CD4-positive, alpha-beta memory T cell (primary cell): ENCODE measurements around the gene INKA1. TPM values are rescaled to one million over a fixed set of nuclear protein-coding genes. Genes with fewer than 3 reads are reported as not detected.
"Not testable (repeated sequence)": the region's sequence is repeated elsewhere in the genome, so short reads cannot be mapped to it uniquely, and the experiment has no call there.

Experiments used
- CTCF ChIA-PET: fragments of 350-600 bp; sonication (Branson Sonifier 250); formaldehyde crosslinking; loops from one replicate; lab custom pipeline; 2021; ENCODE audit warnings: inconsistent platforms; ENCODE audit not compliant: partially characterized antibody; lab: Charles Lee
- POLR2A ChIA-PET: fragments of 350-600 bp; sonication (Branson Sonifier 250); formaldehyde crosslinking; loops from one replicate; lab custom pipeline; 2021; ENCODE audit not compliant: partially characterized antibody; lab: Charles Lee
- DNase-seq, 5 donors: peaks; one replicate each; pipeline versions ENCODE4 v3.0.0 to v3.0.0-alpha.2; 2020 to 2022; ENCODE audit warnings: mixed read lengths in 1 of 5
- H3K27ac ChIP-seq: one replicate; pipeline ENCODE4 v1.7.0; 2013; ENCODE audit warnings: low read depth, low read length
- H3K27me3 ChIP-seq: 2 replicates; pipeline ENCODE4 v1.7.0; 2013; ENCODE audit warnings: mild to moderate bottlenecking, low read length, moderate library complexity; ENCODE audit not compliant: insufficient read depth
- H3K36me3 ChIP-seq: 2 replicates; pipeline ENCODE4 v1.7.0; 2013; ENCODE audit warnings: mild to moderate bottlenecking, low read length, moderate library complexity; ENCODE audit not compliant: insufficient read depth
- H3K4me1 ChIP-seq: 2 replicates; pipeline ENCODE4 v1.7.0; 2013; ENCODE audit warnings: mild to moderate bottlenecking, low read length, moderate library complexity; ENCODE audit not compliant: insufficient read depth
- H3K4me3 ChIP-seq, 2 donors: one replicate each; pipeline ENCODE4 v1.7.0; 2013; ENCODE audit warnings: low read length in 2 of 2, mild to moderate bottlenecking in 1 of 2
- H3K9me3 ChIP-seq, 2 donors: one replicate each; pipeline ENCODE4 v1.7.0; 2013; ENCODE audit warnings: low read length in 2 of 2, control low read depth in 1 of 2; ENCODE audit not compliant: control insufficient read depth in 1 of 2
- H3K27ac Mint-ChIP-seq, 7 donors: one replicate each; pipeline ENCODE4 v1.8.0; 2020 to 2021; ENCODE audit warnings: mixed read lengths in 7 of 7, mild to moderate bottlenecking in 6 of 7, inconsistent platforms in 3 of 7, moderate library complexity in 3 of 7
- H3K27me3 Mint-ChIP-seq, 2 donors: one replicate each; pipeline ENCODE4 v1.8.0; 2020 to 2021; ENCODE audit warnings: mixed read lengths in 2 of 2
- H3K36me3 Mint-ChIP-seq, 2 donors: one replicate each; pipeline ENCODE4 v1.8.0; 2020 to 2021; ENCODE audit warnings: mixed read lengths in 2 of 2, inconsistent platforms in 1 of 2, mild to moderate bottlenecking in 1 of 2
- H3K4me1 Mint-ChIP-seq, 4 donors: one replicate each; pipeline ENCODE4 v1.8.0; 2020 to 2021; ENCODE audit warnings: mixed read lengths in 4 of 4, mild to moderate bottlenecking in 1 of 4
- H3K4me3 Mint-ChIP-seq, 8 donors: one replicate each; pipeline ENCODE4 v1.8.0; 2020 to 2021; ENCODE audit warnings: mixed read lengths in 8 of 8, mild to moderate bottlenecking in 7 of 8, moderate library complexity in 6 of 8, inconsistent platforms in 3 of 8
- H3K9me3 Mint-ChIP-seq, 8 donors: one replicate each; pipeline ENCODE4 v1.8.0; 2020 to 2021; ENCODE audit warnings: mixed read lengths in 8 of 8, mild to moderate bottlenecking in 5 of 8, inconsistent platforms in 3 of 8, moderate library complexity in 1 of 8
- intact Hi-C: fragments of 100-400 bp; cut with micrococcal nuclease; formaldehyde crosslinking; loops from one replicate; pipeline ENCODE4 v1.15.1; 2023
- polyA plus RNA-seq, 2 donors: library from polyadenylated mRNA; unstranded; fragments of 300-500 nt; fragmentation: Illumina TruSeq; gene quantifications; one replicate each; pipeline ENCODE4 v1.2.3, GENCODE V29; 2021
- total RNA-seq, 2 experiments: library from RNA; stranded (reverse); gene quantifications; one replicate each; pipeline ENCODE4 v1.2.3, GENCODE V29; 2021

INKA1 gene
- total and polyA plus RNA-seq, 4 experiments from 2014 or later = 0.45 to 1.5 (median 0.87) TPM

DNA sequence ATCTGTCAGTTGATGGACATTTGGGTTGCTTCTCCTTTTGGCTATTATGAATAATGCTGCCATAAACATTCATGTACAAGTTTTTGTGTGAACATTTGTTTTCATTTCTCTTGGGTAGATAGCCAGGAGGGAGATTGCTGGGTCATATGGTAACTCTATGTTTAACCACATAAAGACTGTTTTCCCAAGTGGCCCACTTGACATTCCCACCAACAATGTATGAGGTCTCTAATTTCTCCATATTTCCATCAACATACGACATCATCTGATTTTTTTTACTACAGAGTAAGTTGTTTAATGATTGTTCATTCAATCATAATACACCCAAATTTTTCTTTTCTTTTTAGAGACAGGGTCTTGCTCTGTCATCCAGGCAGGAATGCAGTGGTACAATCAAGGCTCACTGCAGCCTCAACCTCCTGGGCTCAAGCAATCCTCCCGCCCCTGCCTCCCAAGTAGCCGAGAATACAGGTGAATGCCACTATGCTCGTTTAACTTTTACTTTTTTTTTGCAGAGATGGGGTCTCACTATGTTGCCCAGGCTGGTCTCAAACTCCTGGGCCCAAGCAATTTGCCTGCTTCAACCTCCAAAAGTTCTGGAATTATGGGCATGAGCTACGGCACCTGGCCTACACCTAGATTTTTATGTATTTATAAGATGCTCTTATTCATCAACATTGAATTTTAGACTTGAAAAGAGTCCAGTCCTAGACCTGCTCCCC, 23.5 kb upstream of the INKA1 start:
- no peaks in the 10 kb centered on the region for H3K9me3 Mint-ChIP-seq
- H3K27me3 Mint-ChIP-seq = no peaks in the 10 kb centered on the region
- H3K36me3 Mint-ChIP-seq = peaks cover 19 to 43% of the 10 kb centered on the region in 2 donors
- Histone ChIP-seq H3K27ac (no peak overlapping the region), H3K4me3 (no peak overlapping the region), H3K27me3 (no peaks in the 10 kb centered on the region), H3K9me3 (no peaks in the 10 kb centered on the region), H3K36me3 (peaks cover 12% of the 10 kb centered on the region), H3K4me1 (peaks cover 41% of the 10 kb centered on the region)
- ChIA-PET POLR2A (no interaction called here), CTCF (interaction anchor here (0.5 kb wide), 1 partner anchor 1660 kb away, joined by 3 read pairs; no protein-coding TSS in a partner anchor)
- no peak for DNase-seq
- H3K4me3 Mint-ChIP-seq = peak overlapping the region in 4 of 8 donors; percentile 5 to 64 (median 25)
- intact Hi-C loops = no loop called here
- H3K4me1 Mint-ChIP-seq = peaks cover 29 to 63% (median 40%) of the 10 kb centered on the region in 4 donors
- H3K27ac Mint-ChIP-seq = peak overlapping the region in 5 of 7 donors; percentile 36 to 85 (median 68)

DNA sequence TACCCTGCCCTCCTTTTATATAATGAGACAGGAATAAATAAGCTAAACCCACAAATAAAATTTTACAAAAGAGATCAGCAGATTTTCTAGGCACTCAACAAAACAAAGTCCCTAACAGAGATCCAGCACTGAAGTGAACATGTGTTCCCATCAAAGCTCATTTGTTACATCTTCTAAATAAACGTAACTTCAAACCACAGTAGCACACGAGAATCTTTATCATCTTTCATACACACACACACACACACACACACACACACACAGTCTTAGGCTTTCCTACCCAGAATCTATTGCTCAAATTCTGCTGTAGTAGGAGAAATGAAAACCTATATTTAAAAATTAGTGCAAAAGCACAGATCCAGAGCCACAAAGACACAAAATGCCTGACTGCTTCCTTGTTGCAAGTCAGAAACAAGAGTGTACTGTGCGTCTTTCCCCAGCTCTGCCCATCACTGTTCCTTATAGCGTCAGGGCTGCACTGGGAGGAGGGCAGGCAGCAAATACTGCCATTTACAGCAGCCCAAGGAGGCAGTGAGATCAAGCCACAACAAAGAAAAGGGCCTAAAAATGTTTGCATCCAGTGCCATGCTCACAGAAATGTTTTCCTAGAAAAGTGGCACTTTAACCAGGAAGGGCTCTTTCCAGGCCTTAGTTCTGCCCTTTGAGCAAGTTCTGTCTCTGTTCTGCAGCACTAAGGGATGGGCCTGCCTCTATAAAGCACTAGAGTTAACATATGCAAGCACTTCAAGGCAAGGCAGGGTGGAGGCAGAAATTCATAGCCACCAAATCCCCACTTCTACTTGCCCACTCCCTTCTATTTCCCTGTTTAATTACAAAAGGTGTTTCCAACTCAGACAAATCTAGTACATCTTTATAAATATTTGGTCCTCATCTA, 22.7 kb upstream of the INKA1 start:
- CTCF ChIA-PET = no interaction called here
- H3K4me1 Mint-ChIP-seq = peaks cover 28 to 64% (median 41%) of the 10 kb centered on the region in 4 donors
- peaks cover 43% of the 10 kb centered on the region for H3K4me1 ChIP-seq
- no peaks in the 10 kb centered on the region for H3K27me3 Mint-ChIP-seq
- H3K27ac ChIP-seq = no peak overlapping the region
- no peaks in the 10 kb centered on the region for H3K9me3 Mint-ChIP-seq
- H3K27ac Mint-ChIP-seq = peak overlapping the region in 5 of 7 donors; percentile 36 to 85 (median 68)
- intact Hi-C loops = no loop called here
- H3K9me3 ChIP-seq = no peaks in the 10 kb centered on the region
- no peaks in the 10 kb centered on the region for H3K27me3 ChIP-seq
- no peak overlapping the region for H3K4me3 ChIP-seq
- peaks cover 7% of the 10 kb centered on the region for H3K36me3 ChIP-seq
- H3K36me3 Mint-ChIP-seq = peaks cover 22 to 42% of the 10 kb centered on the region in 2 donors
- peak overlapping the region in 7 of 8 donors; percentile 5 to 64 (median 44) for H3K4me3 Mint-ChIP-seq
- POLR2A ChIA-PET = no interaction called here
- DNase-seq = no peak

DNA sequence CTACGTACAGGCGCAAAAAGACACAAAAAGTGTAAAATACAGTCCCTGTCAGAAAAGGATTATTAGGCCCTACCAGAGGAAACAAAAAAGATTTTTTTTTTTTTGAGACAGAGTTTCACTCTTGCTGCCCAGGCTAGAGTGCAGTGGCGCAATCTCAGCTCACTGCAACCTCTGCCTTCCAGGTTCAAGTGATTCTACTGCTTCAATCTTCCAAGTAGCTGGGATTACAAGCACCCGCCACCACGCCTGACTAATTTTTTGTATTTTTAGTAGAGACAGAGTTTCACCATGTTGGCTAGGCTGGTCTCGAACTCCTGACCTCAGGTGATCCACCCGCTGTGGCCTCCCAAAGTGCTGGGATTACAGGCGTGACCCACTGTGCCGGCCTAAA, 22.1 kb upstream of the INKA1 start:
- POLR2A ChIA-PET, H3K27me3 Mint-ChIP-seq, intact Hi-C loops, H3K9me3 ChIP-seq, DNase-seq, H3K27ac ChIP-seq, H3K4me3 ChIP-seq, H3K9me3 Mint-ChIP-seq, H3K27me3 ChIP-seq, H3K36me3 ChIP-seq: not testable (repeated sequence)
- H3K4me1 ChIP-seq = peaks cover 46% of the 10 kb centered on the region
- peak overlapping the region in 4 of 7 donors; percentile 25 to 86 (median 70) for H3K27ac Mint-ChIP-seq
- H3K4me3 Mint-ChIP-seq = peak overlapping the region in 1 of 8 donors; percentile 34
- CTCF ChIA-PET = interaction anchor here (1.9 kb wide), 1 partner anchor 22 kb away, joined by 5 read pairs; the partner anchor contains the start of gene INKA1
- H3K36me3 Mint-ChIP-seq = peaks cover 22 to 47% of the 10 kb centered on the region in 2 donors
- peaks cover 28 to 67% (median 42%) of the 10 kb centered on the region in 4 donors for H3K4me1 Mint-ChIP-seq

DNA sequence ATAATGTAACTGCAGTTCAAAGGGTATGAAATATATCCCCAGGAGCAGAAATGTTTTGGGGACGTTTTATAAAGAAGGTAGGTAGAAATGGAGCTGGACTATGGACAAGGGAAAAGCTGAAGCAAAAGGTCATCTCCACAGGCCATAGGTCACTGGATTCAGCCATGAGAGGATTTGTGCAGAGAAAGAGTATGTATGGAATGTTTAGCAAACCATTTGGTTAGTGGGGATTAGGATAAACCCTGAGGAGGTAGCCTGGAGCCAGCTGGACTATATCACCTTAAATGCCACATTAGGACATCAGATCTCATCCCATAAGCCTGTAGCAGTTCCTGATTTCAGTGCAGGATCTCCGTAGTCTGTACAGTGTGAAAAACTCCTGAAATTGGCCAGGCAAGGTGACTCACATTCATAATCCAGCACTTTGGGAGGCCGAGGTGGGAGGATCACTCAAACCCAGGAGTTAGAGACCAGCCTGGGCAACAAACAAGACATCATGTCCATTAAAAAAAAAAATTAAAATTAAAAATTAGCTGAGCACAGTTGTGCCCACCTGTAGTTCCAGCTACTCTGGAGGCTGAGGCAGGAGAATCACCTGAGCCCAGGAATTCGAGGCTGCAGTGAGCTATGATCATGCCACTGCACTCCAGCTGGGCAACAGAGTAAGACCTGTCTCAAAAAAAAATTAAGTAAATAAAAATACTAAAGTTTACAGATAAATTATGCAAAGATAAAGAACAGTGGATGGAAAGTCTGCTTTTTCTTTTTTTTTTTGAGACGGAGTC, 21.5 kb upstream of the INKA1 start:
- H3K27me3 Mint-ChIP-seq = no peaks in the 10 kb centered on the region
- peak overlapping the region in 3 of 8 donors; percentile 1 to 36 (median 34) for H3K4me3 Mint-ChIP-seq
- H3K4me3 ChIP-seq = no peak overlapping the region
- H3K4me1 Mint-ChIP-seq = peaks cover 28 to 65% (median 44%) of the 10 kb centered on the region in 4 donors
- peaks cover 22 to 48% of the 10 kb centered on the region in 2 donors for H3K36me3 Mint-ChIP-seq
- intact Hi-C loops = no loop called here
- peak overlapping the region in 3 of 7 donors; percentile 9 to 86 (median 73) for H3K27ac Mint-ChIP-seq
- H3K4me1 ChIP-seq = peaks cover 46% of the 10 kb centered on the region
- no peaks in the 10 kb centered on the region for H3K9me3 Mint-ChIP-seq
- no peak overlapping the region for H3K27ac ChIP-seq
- CTCF ChIA-PET = interaction anchor here (1.9 kb wide), 1 partner anchor 21 kb away, joined by 5 read pairs; the partner anchor contains the start of gene INKA1
- no peaks in the 10 kb centered on the region for H3K27me3 ChIP-seq
- no peak for DNase-seq
- H3K36me3 ChIP-seq = peaks cover 5% of the 10 kb centered on the region
- POLR2A ChIA-PET = interaction anchor here (0.6 kb wide), 1 partner anchor 37 kb away, joined by 3 read pairs; no protein-coding TSS in a partner anchor
- H3K9me3 ChIP-seq = no peaks in the 10 kb centered on the region

DNA sequence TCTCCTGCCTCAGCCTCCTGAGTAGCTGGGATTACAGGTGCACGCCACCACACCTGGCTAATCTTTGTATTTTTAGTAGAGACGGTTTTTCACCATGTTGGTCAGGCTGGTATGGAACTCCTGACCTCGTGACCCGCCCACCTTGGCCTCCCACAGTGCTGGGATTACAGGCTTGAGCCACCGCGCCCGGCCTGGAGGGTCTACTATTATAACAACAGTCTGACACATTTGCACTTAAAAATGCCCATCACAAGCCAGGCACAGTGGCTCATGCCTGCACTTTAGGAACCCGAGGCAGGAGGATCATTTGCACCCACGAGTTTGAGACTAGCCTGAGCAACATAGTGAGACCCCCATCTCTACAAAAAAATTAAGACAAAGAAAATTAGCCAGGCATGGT, 20.8 kb upstream of the INKA1 start:
- Mint-ChIP-seq H3K4me3 (peak overlapping the region in 2 of 8 donors; percentile 25 to 43), H3K27ac (peak overlapping the region in 1 of 7 donors; percentile 37), H3K4me1 (peaks cover 31 to 66% (median 47%) of the 10 kb centered on the region in 4 donors), H3K36me3 (peaks cover 22 to 46% of the 10 kb centered on the region in 2 donors)
- H3K27me3 Mint-ChIP-seq, DNase-seq, H3K27me3 ChIP-seq, H3K27ac ChIP-seq, intact Hi-C loops, H3K4me3 ChIP-seq, H3K9me3 ChIP-seq, H3K9me3 Mint-ChIP-seq, H3K36me3 ChIP-seq: not testable (repeated sequence)
- ChIA-PET CTCF (interaction anchor here (1.9 kb wide), 1 partner anchor 21 kb away, joined by 5 read pairs; the partner anchor contains the start of gene INKA1), POLR2A (interaction anchor here (1.8 kb wide), 1 partner anchor 21 kb away, joined by 4 read pairs; the partner anchor contains the start of gene INKA1)
- peaks cover 52% of the 10 kb centered on the region for H3K4me1 ChIP-seq

DNA sequence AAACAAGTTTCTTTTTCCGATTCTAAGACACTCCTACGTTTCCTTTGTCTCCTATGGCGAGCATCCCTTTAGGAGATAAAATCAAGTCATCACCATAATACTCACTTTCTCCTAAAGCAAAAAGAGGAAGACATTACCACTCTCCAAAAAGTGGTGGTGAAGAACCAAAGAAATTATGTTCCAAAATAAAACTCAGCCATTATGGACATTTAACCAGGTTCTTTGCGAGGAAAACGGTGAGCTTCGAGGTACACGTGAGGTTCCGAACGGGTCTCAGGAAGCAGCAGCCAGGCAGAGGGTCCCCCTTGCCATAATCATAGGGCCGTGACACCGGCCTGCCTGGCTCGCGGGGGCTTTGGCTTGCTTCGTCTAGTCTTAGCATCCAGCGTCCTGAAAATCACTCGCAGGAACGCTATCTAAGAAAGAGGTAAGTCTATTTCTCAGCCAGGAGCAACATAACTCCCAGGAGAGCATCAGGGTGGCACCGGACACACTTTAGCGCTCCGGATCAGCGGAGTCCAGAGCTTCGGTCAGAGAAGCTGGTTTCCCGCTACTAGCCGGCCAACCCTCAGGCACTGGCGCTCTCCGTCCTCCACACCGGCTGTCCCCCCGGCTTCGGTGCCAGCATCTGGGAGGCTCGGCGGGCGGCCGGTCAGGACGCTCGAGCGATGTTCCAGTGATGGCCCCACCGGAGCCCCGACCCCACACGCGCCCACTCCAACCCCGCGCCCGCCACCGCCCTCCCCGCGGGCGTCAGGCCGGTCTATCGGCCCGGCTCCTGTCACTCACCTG, 17.3 kb upstream of the INKA1 start:
- no peaks in the 10 kb centered on the region for H3K27me3 ChIP-seq
- Mint-ChIP-seq H3K9me3 (peaks cover 0 to 4% (median 0%) of the 10 kb centered on the region in 8 donors), H3K4me3 (peak overlapping the region; percentile 85 to 95 (median 92)), H3K36me3 (peaks cover 10 to 28% of the 10 kb centered on the region in 2 donors), H3K27ac (peak overlapping the region; percentile 91 to 99 (median 94)), H3K27me3 (peaks cover 0 to 2% of the 10 kb centered on the region in 2 donors), H3K4me1 (peaks cover 20 to 54% (median 35%) of the 10 kb centered on the region in 4 donors)
- H3K9me3 ChIP-seq = no peaks in the 10 kb centered on the region
- ChIA-PET POLR2A (interaction anchor here (0.9 to 3.5 kb wide), 14 partner anchors 11 to 764 kb away, joined by 3 to 46 read pairs (median 3); partner anchors contain the start of genes AMIGO3, GMPPB, INKA1 and MON1A), CTCF (interaction anchor here (1.1 to 3.7 kb wide), 3 partner anchors 17 to 53 kb away, joined by 4 to 20 read pairs (median 12); partner anchors contain the start of gene INKA1)
- DNase-seq = peak in 4 of 5 donors; percentile 28 to 50 (median 39)
- peak overlapping the region; percentile 89 for H3K27ac ChIP-seq
- intact Hi-C loops = loop anchor here (1.0 to 5.0 kb wide), 3 partner anchors 17 to 72 kb away; partner anchors contain the start of gene TRAIP
- H3K4me1 ChIP-seq = peaks cover 36% of the 10 kb centered on the region
- peak overlapping the region; percentile 79 to 89 for H3K4me3 ChIP-seq
- no peaks in the 10 kb centered on the region for H3K36me3 ChIP-seq
